ENCODE measurements around the gene RBM14. TPM values are rescaled to one million over a fixed set of nuclear protein-coding genes. Genes with fewer than 3 reads are reported as not detected.

RBM14 gene, protein sequence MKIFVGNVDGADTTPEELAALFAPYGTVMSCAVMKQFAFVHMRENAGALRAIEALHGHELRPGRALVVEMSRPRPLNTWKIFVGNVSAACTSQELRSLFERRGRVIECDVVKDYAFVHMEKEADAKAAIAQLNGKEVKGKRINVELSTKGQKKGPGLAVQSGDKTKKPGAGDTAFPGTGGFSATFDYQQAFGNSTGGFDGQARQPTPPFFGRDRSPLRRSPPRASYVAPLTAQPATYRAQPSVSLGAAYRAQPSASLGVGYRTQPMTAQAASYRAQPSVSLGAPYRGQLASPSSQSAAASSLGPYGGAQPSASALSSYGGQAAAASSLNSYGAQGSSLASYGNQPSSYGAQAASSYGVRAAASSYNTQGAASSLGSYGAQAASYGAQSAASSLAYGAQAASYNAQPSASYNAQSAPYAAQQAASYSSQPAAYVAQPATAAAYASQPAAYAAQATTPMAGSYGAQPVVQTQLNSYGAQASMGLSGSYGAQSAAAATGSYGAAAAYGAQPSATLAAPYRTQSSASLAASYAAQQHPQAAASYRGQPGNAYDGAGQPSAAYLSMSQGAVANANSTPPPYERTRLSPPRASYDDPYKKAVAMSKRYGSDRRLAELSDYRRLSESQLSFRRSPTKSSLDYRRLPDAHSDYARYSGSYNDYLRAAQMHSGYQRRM
- 37.3 and 39.3 TPM in 2 replicates for total RNA-seq

DNA sequence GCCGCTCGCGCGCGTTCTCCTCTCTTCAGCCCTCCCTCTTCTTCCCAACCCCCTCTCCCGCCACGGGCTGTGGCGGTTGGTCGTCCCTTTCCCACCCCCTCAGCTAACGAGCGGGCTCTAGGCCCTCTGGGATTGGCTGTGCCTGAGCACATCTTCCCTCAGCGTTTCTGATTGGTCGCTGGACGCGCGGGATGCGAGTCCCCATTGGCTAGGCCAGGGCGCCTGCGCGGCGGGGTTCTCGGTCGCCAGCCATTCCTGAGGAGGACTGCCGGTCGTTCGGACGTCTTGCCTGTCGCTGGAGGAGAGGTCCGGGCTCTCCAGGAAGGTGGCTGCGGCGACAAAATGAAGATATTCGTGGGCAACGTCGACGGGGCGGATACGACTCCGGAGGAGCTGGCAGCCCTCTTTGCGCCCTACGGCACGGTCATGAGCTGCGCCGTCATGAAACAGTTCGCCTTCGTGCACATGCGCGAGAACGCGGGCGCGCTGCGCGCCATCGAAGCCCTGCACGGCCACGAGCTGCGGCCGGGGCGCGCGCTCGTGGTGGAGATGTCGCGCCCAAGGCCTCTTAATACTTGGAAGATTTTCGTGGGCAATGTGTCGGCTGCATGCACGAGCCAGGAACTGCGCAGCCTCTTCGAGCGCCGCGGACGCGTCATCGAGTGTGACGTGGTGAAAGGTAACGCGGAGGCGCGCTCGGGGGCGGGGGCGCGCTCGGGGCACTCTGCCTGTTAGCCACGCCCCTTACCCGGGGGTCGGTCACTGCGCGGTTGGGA is at the start of gene RBM14:
TSS of gene RBM14 (plus strand) at position 252 of the 776 bp plus-strand sequence. CDS start at position 343, 91 bp downstream.

DNA sequence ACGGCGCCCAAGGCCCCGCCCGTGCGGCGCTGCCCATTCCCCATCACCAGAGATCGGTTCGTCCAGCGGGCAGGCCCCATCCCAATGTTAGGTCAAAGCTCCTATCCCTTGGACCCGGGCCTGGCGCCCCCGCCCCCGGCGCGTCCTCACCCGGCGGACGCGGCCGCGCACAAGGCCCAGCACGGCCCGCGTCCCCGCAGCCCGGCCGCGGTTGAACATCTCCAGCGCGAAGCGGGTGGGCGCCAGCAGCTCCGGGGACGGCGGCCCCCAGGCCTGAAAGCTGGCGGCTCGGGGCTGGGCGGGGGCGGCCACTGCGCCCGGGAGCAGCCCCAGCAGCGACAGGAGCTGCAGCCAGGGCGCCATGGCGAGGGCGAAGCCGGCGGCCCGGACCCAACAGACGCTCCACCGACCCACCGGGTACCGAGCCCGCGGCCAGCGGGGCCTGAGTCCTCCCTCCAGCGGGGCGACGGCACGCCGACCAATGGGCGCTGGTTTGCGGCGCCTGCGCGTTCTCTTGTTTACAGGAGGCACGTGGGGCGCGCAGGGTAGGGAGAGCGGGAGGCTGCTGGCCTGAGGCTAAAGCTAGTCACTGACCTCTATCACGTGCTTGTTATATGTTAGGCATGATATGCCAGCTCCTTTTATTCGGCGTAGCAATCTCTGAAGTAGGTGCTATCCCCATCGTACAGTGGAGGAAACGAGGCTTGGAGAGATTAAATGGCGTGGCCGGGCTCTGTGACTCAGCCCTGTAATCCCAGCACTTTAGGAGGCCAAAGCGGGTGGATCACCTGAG is 48.1 kb upstream of the RBM14 start, which contains the start of gene CTSF:
TSS of gene CTSF (minus strand) at position 483 of the 793 bp plus-strand sequence. CDS start at position 363, 120 bp downstream.

DNA sequence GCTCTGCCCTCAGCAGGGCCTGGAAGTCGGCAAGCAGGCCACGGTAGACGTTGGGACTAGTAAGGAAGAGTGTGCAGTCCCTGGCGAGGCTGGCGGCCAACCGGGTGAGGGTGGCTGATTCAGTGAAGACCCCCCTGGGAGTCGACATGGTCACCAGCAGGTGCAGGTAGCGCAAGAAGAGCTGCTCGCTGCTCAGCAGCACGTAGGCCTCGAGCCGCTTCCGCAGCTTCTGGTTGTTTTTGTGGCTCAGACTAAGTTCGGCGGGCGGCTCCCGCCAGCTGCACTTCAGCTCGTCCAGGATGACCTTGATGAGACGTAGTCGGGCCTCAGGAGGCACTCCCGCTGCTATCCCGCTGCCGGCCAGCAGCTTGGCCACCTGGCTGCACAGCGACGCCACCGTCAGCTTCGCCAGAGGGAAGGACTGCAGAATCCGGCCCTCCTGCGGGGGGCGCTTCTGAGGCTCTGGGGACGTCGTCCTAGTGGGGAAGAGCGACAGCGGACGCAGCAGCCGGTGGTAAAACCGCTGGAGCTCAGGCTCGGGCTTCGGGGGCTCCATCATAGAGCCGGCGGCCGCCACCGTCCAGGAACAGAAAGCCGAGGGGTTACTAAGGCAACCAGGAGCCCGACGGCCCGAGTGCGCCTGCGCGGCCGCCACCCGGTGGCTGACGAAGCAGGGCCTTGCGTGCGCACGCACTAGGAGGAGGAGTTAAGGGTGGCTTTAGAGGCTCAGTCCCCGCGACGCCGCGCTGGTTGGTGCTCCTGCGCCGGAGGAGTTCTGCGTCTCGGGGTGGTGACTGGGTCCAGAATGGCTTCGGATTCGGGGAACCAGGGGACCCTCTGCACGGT is 23.8 kb upstream of the RBM14 start, which contains the start of the genes CCDC87 and CCS:
TSS of gene CCDC87 (minus strand) at position 607 of the 846 bp plus-strand sequence. CDS start at position 559, 48 bp downstream.
TSS of gene CCS (plus strand) at position 729 of the 846 bp plus-strand sequence. CDS start at position 806, 77 bp downstream.

DNA sequence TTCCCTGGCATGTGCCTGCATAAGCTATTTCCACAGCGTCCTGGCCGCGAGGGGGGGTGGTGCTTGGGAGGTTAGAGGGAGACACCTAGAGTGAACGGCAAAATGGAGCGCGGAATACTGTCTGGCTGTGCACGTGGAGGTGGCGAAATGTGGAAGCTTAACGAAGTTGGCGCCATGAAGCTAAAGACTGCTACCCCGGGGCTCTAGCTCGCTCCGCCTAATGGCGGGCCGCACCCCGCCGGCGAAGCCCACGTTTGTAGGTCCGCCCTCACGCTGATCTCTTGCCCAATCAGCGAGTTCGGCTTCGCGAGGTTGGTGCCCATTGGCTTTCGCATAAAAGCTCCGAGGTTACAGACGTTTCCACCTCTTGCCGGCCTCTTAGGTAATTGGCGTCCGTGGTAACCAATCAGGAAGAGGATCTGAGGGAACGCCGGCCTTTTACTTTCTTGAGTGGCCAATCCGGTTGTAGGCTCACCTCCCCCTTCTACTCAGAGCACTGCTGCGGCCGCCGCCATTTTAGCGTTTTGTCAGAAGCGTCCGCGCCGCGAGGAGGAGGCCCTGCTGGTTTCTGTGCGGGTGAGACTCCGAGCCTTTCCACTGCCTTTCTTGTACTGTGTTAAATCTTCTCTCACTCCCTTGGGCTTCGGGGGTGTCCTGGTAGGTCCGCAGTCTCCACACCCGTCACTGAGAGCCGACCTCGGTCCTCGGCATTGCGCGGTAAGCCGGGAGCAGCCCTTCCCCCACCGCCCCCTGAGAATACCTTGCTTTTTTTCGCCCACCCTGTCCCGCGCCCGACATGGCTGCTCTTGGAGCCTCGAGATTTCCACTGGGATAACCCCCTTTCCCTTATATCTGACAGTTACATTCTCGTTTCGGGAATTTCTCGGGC is 22.0 kb downstream of the RBM14 start, which contains the start of gene RBM4:
TSS of gene RBM4 (plus strand) at position 527 of the 889 bp plus-strand sequence. CDS start 1,009 bp downstream, outside the sequence.

Small RNA genes lying within 50 kb of the gene (small RNA-seq; reads per million reads assigned to genes)
- gene RNU4-39P, result 0.09 reads per million

Other genes starting within 250 kb of the RBM14 start
- gene SLC29A2, start 244.9 kb upstream of the RBM14 start, total RNA-seq, result 0.39 and 0.76 TPM in 2 replicates
- gene NPAS4, start 195.6 kb upstream of the RBM14 start, total RNA-seq, result not detected in 2 replicates
- 24.7 and 30.1 TPM in 2 replicates for gene MRPL11, start 177.8 kb upstream of the RBM14 start, total RNA-seq
- gene PELI3, start 149.7 kb upstream of the RBM14 start, total RNA-seq, result 12.0 and 14.9 TPM in 2 replicates
- gene DPP3, start 136.2 kb upstream of the RBM14 start, total RNA-seq, result 53.0 and 79.3 TPM in 2 replicates
- gene BBS1, start 106.0 kb upstream of the RBM14 start, total RNA-seq, result 43.4 and 55.0 TPM in 2 replicates
- 10.2 and 14.0 TPM in 2 replicates for gene ZDHHC24, start 70.6 kb upstream of the RBM14 start, total RNA-seq
- gene ACTN3, start 69.7 kb upstream of the RBM14 start, total RNA-seq, result not detected in 2 replicates
- gene CTSF, start 48.0 kb upstream of the RBM14 start, total RNA-seq, result 11.1 and 71.5 TPM in 2 replicates
- gene CCDC87, start 23.6 kb upstream of the RBM14 start, total RNA-seq, result 0.87 and 1.2 TPM in 2 replicates
- 21.4 and 43.6 TPM in 2 replicates for gene CCS, start 23.4 kb upstream of the RBM14 start, total RNA-seq
- gene RBM4, start 22.1 kb downstream of the RBM14 start, total RNA-seq, result 90.0 and 98.2 TPM in 2 replicates
- gene RBM4B, start 61.3 kb downstream of the RBM14 start, total RNA-seq, result 33.0 and 37.3 TPM in 2 replicates
- 26.3 and 29.9 TPM in 2 replicates for gene SPTBN2, start 112.6 kb downstream of the RBM14 start, total RNA-seq
- gene RCE1, start 226.8 kb downstream of the RBM14 start, total RNA-seq, result 18.1 and 26.0 TPM in 2 replicates
- gene LRFN4, start 240.4 kb downstream of the RBM14 start, total RNA-seq, result 9.4 and 20.8 TPM in 2 replicates